Ovary (tissue), 3 donors: Measurements from ENCODE around the gene TRMT2A.

Source experiments
- CTCF ChIP-seq, 3 donors: fragments of 450-650 bp in 2 of 3; fragments of 200-600 bp in 1 of 3; IDR thresholded peaks; one replicate each; pipeline versions ENCODE4 v1.5.1 to v1.8.0; 2016 to 2022; ENCODE audit warnings: antibody characterized with exemption in 3 of 3, mild to moderate bottlenecking in 1 of 3
- EP300 ChIP-seq: sonication (generic); formaldehyde crosslinking; IDR thresholded peaks from one replicate; pipeline ENCODE4 v1.6.1; 2017; ENCODE audit warnings: antibody characterized with exemption
- POLR2A ChIP-seq: fragments of 450-650 bp; IDR thresholded peaks from one replicate; pipeline ENCODE4 v1.6.1; 2017; ENCODE audit warnings: antibody characterized with exemption, mild to moderate bottlenecking, moderate library complexity
- donor health status: DM: no; HTN: no; CAD: no.

DNA sequence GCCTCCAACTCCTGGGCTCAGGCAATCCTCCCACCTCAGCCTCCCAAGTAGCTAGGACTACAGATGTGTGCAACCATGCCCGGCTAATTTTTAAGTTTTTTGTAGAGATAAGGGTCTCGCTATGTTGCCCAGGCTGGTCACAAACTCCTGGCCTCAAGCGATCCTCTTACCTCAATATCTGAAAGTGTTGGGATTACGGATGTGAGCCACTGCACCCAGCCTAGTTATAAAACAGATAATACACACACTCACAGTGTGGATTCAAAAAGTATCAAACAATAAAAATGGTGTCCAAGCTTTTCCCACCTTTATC, 34.2 kb upstream of the TRMT2A start:
- no peak for TF ChIP-seq CTCF (IDR thresholded peaks at IDR 0.05)
- TF ChIP-seq POLR2A = no peak
- TF ChIP-seq EP300 = no peak
